Measurements from ENCODE around the gene EIF4G3.

The EIF4G3 gene

DNA sequence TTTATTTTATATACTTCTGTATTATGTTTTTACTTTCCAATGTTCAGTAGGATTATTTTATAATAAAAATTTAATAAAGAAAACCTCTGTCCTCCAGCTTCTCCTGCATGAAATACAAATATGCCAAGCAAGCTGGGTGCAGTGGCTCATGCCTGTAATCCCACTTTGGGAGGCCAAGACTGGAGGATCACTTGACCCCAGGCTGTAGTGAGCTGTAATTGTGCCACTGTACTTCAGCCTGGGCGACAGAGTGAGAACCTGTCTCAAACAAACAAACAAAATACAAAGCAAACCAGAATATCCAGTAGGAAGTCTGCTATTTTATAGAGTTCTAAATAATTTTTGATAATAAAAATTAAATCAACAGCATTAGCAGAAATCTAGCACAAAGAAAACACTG is 168.8 kb downstream of the EIF4G3 start:
- Histone ChIP-seq H3K4me2 (ENCODE audit: low read depth, low read length) (no peak overlapping the region), H3K79me2 (ENCODE audit: low read length) (peaks cover 3% of the 10 kb centered on the region; the same call in 1 of the 2 replicates), H4K20me1 (ENCODE audit: insufficient read depth, low read length) (no peaks in the 10 kb centered on the region), H3K9ac (ENCODE audit: low read length) (no peak overlapping the region), H3K4me1 (ENCODE audit: low read length) (no peaks in the 10 kb centered on the region), H3K27me3 (replicated peaks; ENCODE audit: insufficient read depth, low read length) (no peaks in the 10 kb centered on the region), H3K27ac (ENCODE audit: low read length) (no peak overlapping the region), H3F3A (ENCODE audit: insufficient read depth, low read length) (no peaks in the 10 kb centered on the region), H2AFZ (ENCODE audit: low read length) (no peak overlapping the region), H3K36me3 (replicated peaks; ENCODE audit: insufficient read depth, low read length) (no peaks in the 10 kb centered on the region), H3K4me3 (ENCODE audit: low read length) (no peak overlapping the region), H3K9me2 (replicated peaks; ENCODE audit: insufficient read depth, low read length) (no peaks in the 10 kb centered on the region), H3K9me3 (replicated peaks; ENCODE audit: insufficient read depth, low read length) (no peaks in the 10 kb centered on the region)
- no peak for DNase-seq
- TF ChIP-seq EZH2 (optimal IDR thresholded peaks at IDR 0.05; ENCODE audit: low read depth, low read length) (no peak), EZH2phosphoT487 (IDR thresholded peaks at IDR 0.05; ENCODE audit: low read length) (no peak)
- TF ChIP-seq, protein P1, sequence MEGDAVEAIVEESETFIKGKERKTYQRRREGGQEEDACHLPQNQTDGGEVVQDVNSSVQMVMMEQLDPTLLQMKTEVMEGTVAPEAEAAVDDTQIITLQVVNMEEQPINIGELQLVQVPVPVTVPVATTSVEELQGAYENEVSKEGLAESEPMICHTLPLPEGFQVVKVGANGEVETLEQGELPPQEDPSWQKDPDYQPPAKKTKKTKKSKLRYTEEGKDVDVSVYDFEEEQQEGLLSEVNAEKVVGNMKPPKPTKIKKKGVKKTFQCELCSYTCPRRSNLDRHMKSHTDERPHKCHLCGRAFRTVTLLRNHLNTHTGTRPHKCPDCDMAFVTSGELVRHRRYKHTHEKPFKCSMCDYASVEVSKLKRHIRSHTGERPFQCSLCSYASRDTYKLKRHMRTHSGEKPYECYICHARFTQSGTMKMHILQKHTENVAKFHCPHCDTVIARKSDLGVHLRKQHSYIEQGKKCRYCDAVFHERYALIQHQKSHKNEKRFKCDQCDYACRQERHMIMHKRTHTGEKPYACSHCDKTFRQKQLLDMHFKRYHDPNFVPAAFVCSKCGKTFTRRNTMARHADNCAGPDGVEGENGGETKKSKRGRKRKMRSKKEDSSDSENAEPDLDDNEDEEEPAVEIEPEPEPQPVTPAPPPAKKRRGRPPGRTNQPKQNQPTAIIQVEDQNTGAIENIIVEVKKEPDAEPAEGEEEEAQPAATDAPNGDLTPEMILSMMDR (IDR thresholded peaks at IDR 0.05; ENCODE audit: low read length), result no peak

DNA sequence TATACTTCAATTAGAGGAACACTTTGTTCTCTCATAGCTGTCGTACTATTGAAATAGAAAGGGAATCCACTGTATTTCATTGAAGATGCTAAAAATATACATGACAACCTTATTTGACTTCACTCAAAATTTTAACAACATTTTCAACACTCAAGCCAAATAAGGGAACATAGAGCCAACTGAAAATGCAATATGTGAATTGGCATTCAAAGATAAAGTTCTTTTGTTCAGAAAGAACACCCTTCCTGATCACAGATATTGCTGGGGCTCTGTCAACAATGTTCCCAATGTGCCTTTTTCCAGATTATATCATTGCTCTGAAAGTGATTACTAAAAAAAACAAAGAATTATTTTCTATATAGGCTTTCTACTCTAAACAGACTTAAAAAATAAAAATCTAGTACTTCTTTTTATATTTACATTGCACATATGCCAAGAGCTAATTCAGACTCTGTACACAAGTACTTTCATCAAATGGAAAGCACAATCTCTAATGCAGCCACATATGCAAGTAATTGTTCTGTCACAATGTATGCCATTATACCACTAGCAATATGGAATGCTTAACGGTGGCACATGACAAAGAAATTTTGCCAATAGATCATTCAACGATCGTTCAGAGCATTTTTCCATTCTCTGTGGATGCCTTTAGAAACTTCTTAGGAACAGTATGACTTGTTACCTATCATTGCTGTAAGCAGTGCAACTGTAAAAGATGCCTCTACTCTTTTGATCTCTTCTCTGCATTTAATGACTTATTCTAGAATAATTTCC is 171.0 kb downstream of the EIF4G3 start:
- Histone ChIP-seq H3K4me2 (ENCODE audit: low read depth, low read length) (no peak overlapping the region), H3K4me1 (ENCODE audit: low read length) (no peaks in the 10 kb centered on the region), H3K36me3 (replicated peaks; ENCODE audit: insufficient read depth, low read length) (no peaks in the 10 kb centered on the region), H3F3A (ENCODE audit: insufficient read depth, low read length) (no peaks in the 10 kb centered on the region), H3K9ac (ENCODE audit: low read length) (no peak overlapping the region), H3K27me3 (replicated peaks; ENCODE audit: insufficient read depth, low read length) (no peaks in the 10 kb centered on the region), H2AFZ (ENCODE audit: low read length) (no peak overlapping the region), H3K79me2 (ENCODE audit: low read length) (peaks cover 1% of the 10 kb centered on the region; the same call in 1 of the 2 replicates), H3K27ac (ENCODE audit: low read length) (no peak overlapping the region), H3K9me2 (replicated peaks; ENCODE audit: insufficient read depth, low read length) (no peaks in the 10 kb centered on the region), H3K4me3 (ENCODE audit: low read length) (no peak overlapping the region), H4K20me1 (ENCODE audit: insufficient read depth, low read length) (no peaks in the 10 kb centered on the region), H3K9me3 (replicated peaks; ENCODE audit: insufficient read depth, low read length) (no peaks in the 10 kb centered on the region)
- no peak for TF ChIP-seq EZH2phosphoT487 (IDR thresholded peaks at IDR 0.05; ENCODE audit: low read length)
- no peak for DNase-seq

DNA sequence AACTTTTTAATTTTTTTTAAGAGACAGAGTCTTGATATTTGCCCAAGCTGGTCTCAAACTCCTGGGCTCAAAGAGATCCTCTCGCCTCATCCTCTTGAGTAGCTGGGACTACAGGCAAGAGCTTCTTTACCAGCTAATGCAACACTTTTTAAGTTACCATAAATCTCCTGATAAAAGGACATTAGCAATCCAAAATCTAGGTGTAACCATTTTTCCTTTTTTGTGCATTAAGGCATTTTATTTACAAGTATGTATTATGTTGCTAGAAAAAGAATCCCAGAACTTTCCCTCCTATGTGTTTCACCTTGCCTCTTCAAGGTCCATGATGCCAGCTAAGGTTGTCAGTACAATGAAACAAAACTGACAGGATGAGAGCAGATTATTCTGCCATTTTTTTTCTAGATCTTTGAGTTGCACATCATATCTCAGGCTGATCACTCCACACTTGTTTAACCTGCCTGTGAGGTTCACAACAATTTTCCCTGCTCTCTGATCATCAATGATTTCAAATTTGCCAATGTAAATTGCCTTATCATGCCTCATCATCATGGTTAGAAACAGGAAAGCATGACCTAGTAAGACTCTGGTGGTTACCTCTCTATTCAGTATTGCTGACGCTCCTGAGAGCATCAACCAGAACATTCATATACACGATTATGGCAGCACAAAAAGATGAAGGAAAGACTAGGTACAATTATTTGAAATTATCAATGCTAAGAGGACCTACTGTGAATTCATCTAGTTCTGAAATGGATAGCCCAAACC is 173.2 kb downstream of the EIF4G3 start:
- H3K27me3 ChIP-seq (replicated peaks; ENCODE audit: insufficient read depth, low read length), result no peaks in the 10 kb centered on the region
- H4K20me1 ChIP-seq (ENCODE audit: insufficient read depth, low read length), result no peaks in the 10 kb centered on the region
- H3K9me2 ChIP-seq (replicated peaks; ENCODE audit: insufficient read depth, low read length), result no peaks in the 10 kb centered on the region
- H3K4me3 ChIP-seq (ENCODE audit: low read length), result no peak overlapping the region
- H3K4me2 ChIP-seq (ENCODE audit: low read depth, low read length), result no peak overlapping the region
- no peak overlapping the region for H3K9ac ChIP-seq (ENCODE audit: low read length)
- H3K36me3 ChIP-seq (replicated peaks; ENCODE audit: insufficient read depth, low read length), result no peaks in the 10 kb centered on the region
- TF ChIP-seq EZH2 (optimal IDR thresholded peaks at IDR 0.05; ENCODE audit: low read depth, low read length) (no peak), EZH2phosphoT487 (IDR thresholded peaks at IDR 0.05; ENCODE audit: low read length) (no peak)
- TF ChIP-seq, protein P1 (IDR thresholded peaks at IDR 0.05; ENCODE audit: low read length), result no peak
- no peak overlapping the region for H3K27ac ChIP-seq (ENCODE audit: low read length)
- no peak for DNase-seq
- no peaks in the 10 kb centered on the region for H3K9me3 ChIP-seq (replicated peaks; ENCODE audit: insufficient read depth, low read length)
- no peaks in the 10 kb centered on the region for H3K4me1 ChIP-seq (ENCODE audit: low read length)
- H3K79me2 ChIP-seq (ENCODE audit: low read length), result no peaks in the 10 kb centered on the region
- H3F3A ChIP-seq (ENCODE audit: insufficient read depth, low read length), result no peaks in the 10 kb centered on the region
- no peak overlapping the region for H2AFZ ChIP-seq (ENCODE audit: low read length)
